ENCODE data around the gene KLF18. TPM values are rescaled to one million over a fixed set of nuclear protein-coding genes. Genes with fewer than 3 reads are reported as not detected.
"Not testable (repeated sequence)": the region's sequence is repeated elsewhere in the genome, so short reads cannot be mapped to it uniquely, and the experiment has no call there.

The KLF18 gene
- total RNA-seq, result not detected in 2 replicates

DNA sequence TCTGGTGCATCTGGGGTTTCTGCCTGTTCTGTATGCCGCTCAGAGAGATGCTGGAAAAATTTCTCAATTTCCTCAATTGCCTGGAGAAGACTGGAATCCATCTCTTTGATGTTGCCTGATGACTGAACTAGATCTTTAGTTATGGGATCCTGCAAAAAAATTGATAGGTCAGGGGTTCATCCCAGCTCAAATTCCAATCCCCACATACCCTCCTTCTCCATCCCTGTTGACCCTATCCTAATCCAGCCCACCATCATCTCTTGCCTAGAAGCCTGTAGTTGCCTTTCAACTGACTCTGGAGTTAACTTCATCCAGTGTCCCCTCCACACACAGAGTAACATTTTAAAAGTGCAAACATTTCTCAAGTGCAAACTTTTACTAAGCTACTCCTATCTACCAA, at the start of gene KLF18:
TSS of gene KLF18 (minus strand) at position 101 of the 400 bp plus-strand sequence. CDS start at position 101, 0 bp downstream.
- no peak for DNase-seq (ENCODE audit: low read depth in 2 of 2)

DNA sequence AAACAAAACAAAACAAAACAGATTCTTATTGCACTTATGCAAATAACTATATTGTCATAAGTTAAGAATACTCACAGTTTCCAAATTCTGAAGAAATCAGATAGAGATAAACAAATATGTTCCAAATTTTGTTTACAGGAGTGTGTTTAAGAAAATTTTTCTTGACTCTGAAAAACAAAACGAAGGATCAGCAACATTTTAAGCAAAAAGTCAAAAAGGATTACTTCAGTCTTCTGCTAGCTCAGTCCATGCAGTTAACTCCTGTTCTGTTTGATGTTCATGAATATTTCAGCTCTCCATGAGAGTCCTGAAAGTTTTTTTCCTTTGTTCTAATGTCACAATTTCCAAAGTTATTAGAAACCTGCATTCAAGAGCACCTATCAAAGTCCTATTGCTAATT, 33.2 kb upstream of the KLF18 start:
- no peak for DNase-seq (ENCODE audit: low read depth in 2 of 2)

DNA sequence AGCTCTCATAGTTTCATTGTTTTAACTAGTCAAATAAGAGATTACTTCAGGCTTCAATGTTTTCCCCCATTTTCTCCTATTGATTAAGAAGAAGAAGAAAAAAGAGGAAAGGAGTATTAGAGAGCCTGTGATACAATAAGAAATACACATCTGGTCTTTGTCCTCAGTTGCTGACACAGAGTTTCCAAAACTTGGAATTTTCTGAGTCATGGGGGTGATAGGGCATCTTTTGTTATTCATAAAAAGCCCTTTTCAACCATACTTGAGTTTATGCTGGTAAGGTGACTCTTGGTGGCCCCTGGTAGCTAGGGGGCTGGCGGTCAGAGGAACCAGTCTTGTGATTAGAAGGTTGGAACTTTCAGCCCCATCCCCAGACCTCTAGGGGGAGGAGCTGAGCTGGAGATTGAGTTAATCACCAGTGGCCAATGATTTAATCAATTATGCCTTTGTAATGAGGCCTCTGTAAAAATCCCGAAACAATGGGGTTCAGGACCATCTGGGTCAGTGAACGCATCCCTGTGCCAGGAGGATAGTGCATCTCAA, 28.9 kb upstream of the KLF18 start:
- no peak for DNase-seq (ENCODE audit: low read depth in 2 of 2)

DNA sequence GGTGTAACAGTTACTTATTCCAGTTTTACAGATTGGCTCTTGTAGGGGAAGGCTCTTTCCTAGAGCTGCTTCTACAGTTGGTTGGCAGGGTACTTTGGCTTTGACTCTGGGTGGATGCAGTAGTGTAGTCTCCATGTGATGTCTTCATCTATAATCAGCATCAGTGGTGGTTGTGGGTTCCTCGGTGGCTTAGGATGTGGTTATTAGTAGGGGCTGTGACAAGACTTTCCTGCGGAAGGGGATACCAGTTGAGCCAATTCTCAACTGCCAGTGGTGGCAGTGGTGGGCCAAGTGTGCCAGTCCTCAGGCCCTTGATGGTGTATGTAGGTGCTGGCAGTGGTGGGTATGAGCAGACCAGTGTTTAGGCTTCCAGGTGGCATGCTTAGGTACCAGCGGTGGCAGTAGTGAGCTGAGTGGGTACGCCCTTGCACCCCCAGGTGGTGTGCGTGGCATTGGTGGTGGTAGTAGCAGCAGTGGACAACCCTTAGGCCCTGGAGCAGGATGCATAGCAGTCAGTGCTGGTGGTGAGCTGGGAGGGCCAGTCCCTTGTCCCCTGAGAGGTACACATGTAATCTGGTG, 27.2 kb upstream of the KLF18 start:
- DNase-seq (ENCODE audit: low read depth in 2 of 2), result no peak

DNA sequence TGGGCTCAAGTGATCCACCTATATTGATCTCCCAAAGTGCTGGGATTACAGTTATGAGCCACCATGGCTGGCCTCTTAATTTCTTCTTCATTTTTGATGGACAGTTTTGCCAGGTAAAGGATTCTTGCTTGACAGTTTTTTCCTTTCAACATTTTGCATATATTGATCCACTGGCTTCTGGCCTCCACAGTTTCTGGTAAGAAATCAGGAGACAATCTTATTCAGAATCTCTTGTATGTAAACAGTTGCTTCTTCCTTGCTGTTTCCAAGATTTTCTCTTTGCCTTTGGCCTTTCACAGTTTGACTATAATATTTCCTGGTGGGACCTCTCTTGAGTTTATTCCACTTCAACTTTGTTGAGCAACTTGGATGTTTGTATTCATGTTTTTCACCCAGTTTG, 20.1 kb upstream of the KLF18 start:
- no peak for DNase-seq (ENCODE audit: low read depth in 2 of 2)

DNA sequence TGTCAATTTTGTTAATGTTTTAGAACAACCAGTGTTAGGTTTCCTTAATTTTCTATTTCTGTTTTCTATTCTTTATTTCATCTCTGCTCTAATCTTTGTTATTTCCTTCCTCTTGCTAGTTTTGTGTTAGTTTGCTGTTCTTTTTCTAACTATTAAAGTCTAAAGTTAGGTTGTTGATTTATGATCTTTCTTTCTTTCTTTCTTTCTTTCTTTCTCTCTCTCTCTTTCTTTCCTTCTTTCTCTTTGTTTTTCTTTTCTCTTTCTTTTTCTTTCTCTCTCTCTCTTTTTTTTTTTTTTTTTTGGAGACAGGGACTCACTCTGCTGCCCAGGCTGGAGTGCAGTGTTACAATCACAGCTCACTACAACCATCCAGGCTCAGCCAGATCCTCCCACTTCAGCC, 17.4 kb upstream of the KLF18 start:
- no peak for DNase-seq (ENCODE audit: low read depth in 2 of 2)

DNA sequence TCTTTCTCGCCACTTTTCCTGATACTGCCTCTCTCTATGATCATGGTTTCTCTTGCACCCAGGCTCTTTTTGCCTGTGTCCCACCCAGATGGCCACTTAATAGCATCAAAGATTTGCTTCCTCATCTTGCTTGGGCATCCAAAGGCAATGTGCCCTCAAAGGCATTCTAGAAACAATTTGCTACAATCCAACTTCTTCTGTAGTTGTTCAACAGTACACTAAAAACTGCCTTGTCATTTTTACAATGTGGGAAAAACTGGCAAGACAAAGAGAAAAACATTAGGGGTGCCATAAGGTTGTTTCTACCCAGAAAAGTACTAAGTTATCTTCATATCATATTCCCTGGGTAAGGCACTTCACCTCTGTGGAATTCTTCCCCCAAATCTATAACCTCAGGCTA, 16.5 kb upstream of the KLF18 start:
- DNase-seq (ENCODE audit: low read depth in 2 of 2), result no peak

DNA sequence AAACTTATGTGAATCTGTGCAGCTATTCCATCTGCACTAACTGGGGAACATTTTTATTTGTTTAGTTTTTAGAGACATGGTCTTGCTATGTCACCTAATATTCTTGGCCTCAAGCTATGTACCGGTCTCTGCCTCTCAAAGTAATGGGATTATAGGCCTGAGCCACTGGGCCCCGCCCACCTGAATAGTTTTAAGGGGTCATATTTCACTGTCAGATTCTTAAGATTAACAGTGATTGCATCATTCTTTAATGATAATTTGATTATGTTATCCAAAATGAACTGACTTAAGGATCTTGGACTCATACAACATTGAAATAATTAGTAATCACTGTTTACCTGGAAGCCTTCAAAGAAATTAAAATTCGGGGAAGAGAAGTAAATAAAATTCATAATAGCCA, 12.6 kb upstream of the KLF18 start:
- no peak for DNase-seq (ENCODE audit: low read depth in 2 of 2)

DNA sequence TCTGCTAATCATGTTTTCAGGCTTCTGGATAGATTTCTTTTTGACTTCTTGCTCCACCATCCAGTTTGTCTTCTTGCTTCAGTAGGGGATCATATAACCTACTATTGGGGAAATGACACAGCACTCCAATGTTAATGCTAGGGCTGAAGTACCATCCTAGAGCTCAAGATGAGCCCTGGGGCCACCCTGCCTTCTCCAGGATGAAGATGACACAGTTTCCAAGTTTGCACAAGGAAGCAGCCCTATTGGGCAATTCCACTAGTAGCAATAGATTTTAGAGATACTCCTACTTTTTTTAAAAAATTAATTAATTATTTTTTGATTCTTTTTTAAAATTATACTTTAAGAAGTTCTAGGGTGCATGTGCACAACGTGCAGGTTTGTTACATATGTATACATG, 11.3 kb upstream of the KLF18 start:
- no peak for DNase-seq (ENCODE audit: low read depth in 2 of 2)

DNA sequence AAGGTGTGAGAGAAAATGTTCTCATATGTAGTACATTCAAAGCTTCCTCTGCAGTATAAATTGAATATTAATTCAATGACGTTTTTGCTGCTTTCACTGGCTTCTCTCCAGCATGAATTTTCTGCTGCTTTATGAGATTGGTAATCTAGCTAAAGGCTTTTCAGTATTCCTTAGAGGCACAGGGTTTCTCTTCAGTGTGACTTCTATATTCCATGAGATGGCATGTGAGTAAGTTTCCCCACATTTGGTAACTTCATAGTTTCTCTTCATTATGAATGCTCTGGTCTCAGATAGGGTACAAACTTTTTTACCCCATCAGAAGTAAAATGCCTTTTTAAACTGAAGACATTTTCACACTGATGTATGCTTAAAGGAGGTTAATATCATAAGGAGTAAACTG, 10.4 kb upstream of the KLF18 start:
- no peak for DNase-seq (ENCODE audit: low read depth in 2 of 2)

DNA sequence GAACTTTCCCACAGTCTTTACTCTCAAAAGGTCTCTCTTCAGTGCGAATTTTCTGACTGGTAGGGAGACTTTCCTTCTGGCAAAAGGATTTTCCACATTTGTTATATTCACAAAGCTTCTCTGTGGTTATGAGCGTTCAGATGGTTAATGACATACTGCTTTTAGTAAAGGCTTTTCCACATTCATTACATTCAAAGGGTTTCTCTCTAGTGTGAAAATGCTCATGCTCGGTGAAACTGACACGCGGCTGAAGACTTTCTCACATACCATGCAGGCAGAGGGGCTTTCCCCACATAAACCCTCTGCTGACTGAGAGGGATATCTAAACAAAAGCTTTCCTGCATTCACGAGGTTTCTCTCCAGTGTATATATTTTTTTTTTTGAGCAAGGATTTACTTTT, 9.9 kb upstream of the KLF18 start:
- no peak for DNase-seq (ENCODE audit: low read depth in 2 of 2)

DNA sequence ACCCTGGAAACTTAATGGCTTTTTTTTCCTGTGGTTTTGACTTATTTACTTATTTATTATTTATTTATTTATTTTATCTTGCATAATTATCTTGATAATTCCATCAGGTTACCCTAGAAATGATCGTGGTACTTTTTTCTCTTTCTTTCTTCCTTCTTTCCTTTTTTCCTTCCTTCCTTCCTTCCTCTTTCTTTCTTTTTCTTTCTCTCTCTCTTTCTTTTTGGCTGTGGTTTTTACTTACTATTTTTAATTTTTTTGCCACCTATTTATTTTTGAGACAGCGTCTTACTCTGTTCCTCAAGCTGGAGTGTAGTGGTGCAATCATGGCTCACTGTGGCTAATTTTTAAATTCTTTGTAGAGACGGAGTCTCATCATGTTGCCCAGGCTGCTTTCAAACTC, 6.2 kb upstream of the KLF18 start:
- no peak for DNase-seq (ENCODE audit: low read depth in 2 of 2)

DNA sequence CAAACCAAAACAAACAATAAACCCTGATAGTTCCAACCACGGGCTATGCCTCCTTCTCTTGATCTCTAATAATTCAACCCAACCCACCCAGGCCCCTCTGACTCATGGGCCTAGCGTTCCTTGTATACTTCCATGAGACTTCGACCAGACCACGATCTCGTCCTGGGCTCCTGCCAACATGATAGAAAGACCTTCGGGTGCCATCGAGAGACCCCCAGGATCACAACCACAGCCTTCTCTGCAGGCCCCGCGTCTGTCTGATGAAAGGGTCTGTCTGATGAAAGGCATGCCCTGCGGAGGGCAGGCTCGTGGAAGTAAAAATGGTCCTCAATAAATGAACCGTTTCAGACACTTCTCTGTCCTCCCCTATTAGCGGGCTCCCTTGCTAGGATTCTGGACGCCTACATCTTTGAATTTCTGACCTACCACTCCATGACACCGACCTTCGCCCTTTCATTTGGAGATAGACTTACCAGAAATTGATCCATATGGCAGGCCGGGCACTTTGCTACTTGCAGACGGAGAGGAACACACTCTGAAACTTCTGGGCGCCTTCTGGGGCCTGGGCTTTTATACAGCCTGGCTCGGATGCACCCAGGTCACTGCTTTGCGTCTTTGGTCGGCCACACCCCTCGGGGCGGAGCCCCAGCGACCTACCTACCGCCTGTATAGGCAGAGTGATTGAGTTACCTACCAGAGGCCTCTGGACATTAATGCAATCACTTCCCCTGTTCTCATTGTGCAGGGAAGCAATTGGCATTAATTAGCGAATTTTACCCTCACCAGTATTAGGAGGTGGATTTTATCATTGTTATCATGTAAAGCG, 5.3 kb upstream of the KLF18 start:
- no peak for DNase-seq (ENCODE audit: low read depth in 2 of 2)

DNA sequence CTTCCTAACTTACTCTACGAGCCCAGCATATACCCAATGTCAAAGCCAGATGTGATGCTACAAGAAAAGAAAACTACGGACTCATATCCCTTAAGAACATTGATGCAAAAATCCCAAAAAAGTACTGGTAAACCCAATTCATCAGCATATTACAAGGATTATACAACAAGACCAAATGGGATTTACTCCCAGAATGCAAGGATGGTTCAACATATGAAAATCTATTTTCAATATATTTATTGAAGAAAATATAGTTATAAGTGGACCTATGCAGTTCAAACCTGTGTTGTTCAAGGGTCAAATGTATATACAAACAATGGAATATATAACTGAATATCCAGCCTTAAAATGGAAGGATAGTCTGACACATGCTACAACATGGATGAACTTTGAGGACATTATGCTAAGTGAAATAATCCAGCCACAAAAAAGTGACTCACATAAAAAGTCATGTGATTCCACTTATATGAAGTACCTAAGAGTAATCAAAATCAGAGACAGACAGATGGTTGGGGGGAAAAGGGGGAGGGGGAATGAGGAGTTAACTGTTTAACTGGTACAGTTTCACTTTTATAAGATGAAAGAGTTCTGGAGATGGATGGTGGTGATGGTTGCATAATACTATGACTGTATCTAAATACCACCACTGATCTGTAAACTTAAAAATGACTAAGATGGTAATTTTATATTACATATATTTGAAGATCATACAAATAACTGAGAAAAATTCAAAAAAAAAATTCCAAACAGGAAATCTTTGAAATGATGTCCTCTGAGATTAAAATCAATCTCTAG, 3.7 kb upstream of the KLF18 start:
- no peak for DNase-seq (ENCODE audit: low read depth in 2 of 2)

DNA sequence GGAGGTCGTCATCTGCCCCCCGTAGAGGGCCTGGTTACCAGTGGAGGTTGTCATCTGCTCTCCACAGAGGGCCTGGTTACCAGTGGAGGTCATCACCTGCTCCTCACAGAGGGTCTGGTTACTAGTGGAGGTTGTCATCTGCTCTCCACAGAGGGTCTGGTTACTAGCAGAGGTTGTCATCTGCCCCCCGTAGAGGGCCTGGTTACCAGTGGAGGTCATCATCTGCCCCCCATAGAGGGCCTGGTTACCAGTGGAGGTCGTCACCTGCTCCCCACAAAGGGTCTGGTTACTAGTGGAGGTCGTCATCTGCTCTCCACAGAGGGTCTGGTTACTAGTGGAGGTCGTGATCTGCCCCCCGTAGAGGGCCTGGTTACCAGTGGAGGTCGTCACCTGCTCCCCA, 1.9 kb downstream of the KLF18 start:
- not testable (repeated sequence) for DNase-seq (ENCODE audit: low read depth in 2 of 2)

DNA sequence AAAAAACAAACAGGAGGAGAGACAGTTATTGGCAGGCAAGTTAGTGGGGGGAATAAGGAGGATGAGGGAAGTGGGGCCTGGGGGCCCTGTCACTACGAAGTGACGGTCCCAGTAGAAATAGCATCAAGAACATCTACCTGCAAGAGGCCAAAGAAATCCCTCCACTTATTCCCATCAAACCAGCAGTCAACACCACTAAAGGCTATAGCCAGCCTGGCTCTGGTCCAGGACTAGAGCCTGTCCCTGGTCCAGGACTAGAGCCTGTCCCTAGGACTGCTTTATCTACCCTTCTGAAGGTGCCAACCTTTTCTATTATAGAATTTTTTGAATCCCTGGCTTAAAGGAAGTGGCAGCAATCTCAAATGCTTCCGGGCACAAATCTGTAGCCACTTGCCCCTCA, 3.2 kb downstream of the KLF18 start:
- DNase-seq (ENCODE audit: low read depth in 2 of 2), result no peak

DNA sequence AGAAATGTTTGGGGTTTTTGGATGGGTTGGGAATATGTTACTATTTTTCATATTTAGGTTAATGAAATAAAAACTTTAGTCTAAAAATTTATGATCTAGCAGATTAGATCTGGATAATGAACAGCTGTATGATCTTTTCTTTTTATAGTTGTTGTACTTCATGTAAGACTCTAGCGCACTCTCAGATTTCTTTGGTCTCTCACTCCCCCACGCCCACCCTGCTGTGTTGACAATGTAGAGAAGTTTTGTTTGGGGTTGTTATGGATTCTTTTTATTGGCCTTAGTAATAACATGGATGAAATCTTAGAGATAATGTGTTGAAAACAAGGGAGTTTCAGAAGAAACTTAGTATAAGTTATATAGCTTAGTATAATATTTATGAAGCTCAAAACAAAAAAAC, 5.5 kb downstream of the KLF18 start:
- no peak for DNase-seq (ENCODE audit: low read depth in 2 of 2)

DNA sequence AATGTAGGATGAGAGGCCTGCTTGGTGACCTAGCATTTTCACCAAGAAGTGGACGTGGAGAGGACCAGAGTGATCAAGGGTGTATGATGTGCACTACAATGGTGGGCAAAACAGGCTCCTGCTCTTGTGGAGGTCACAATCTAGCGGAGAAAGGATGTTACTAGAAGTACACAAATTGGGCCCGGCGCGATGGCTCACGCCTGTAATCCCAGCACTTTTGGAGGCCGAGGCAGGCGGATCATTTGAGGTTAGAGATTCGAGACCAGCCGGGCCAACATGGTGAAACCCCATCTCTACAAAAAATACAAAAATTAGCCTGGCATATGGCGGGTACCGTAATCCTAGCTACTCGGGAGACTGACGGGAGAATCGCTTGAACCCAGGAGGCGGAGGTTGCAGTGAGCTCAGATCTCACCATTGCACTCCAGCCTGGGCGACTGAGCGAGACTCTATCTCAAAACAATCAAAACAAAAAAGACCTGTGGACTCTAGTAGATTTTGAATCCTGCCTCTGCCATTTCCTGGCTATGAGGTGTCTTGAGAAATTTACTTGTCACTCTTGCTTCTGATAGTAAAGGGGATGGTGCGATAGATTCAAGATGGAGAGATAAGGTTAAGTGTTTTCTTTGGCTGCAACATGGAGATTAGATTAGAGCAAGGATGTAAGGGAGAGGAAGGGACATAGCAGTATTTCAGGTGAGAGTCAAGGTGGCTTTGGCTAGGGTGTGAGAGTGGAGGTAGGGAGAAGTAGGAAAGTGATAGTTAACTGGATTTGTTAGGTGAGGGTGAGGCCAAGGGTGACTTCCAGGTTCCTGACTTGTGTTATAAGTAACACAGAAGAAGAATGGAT, 7.1 kb downstream of the KLF18 start:
- DNase-seq (ENCODE audit: low read depth in 2 of 2), result no peak

DNA sequence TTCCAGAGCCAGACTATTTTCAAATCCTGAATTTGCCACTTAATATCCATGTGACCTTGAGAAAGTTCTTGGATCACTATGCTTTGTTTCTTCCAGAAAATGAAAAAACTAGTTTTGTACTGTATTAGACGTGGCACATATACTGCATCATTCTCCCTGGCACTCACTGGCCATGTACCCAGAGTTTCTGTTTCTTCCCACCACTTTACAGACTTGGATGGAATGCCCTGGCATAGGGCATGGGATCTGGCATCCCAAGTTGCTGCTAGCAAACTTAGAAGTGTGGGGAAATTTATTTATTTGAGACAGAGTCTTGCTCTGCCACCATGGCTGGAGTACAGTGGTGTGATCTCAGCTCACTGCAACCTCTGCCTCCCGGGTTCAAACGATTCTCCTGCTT, 10.0 kb downstream of the KLF18 start:
- no peak for DNase-seq (ENCODE audit: low read depth in 2 of 2)

DNA sequence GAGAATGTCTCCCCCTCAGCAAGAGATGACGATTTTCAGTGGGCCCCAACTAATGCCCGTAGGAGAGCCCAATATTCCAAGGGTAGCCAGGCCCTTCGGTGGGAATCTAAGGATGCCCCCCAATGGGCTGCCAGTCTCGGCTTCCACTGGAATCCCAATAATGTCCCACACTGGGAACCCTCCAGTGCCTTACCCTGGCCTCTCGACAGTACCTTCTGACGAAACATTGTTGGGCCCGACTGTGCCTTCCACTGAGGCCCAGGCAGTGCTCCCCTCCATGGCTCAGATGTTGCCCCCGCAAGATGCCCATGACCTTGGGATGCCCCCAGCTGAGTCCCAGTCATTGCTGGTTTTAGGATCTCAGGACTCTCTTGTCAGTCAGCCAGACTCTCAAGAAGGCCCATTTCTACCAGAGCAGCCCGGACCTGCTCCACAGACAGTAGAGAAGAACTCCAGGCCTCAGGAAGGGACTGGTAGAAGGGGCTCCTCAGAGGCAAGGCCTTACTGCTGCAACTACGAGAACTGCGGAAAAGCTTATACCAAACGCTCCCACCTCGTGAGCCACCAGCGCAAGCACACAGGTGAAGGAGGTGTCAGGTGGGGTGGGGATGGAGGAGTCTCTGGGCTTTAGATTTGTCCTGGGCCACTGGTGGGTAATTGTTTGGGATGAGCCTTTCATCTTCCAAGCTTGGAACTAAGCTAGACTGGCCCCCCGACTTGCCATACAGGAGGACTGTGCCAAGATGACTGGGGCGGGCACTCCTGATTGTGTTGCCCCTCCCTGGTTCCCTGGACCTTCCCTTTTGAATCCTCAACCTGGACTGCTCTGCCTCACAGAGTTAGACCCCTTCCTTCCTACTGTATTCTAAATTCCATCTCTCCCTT, 11.6 kb downstream of the KLF18 start:
- DNase-seq (ENCODE audit: low read depth in 2 of 2), result no peak

All from lung microvascular endothelial cell (primary cell).